ENCODE measurements around the gene SUPT4H1. TPM values are rescaled to one million over a fixed set of nuclear protein-coding genes. Genes with fewer than 3 reads are reported as not detected.
"Not testable (repeated sequence)": the region's sequence is repeated elsewhere in the genome, so short reads cannot be mapped to it uniquely, and the experiment has no call there.

The SUPT4H1 gene
- total RNA-seq, 2 donors from 2014 or later = 44.8 to 70.0 TPM

- no peak for TF ChIP-seq POLR2AphosphoS5 (IDR thresholded peaks at IDR 0.05)
- TF ChIP-seq POLR2A (IDR thresholded peaks at IDR 0.05) = no peak
- TF ChIP-seq, protein P1, sequence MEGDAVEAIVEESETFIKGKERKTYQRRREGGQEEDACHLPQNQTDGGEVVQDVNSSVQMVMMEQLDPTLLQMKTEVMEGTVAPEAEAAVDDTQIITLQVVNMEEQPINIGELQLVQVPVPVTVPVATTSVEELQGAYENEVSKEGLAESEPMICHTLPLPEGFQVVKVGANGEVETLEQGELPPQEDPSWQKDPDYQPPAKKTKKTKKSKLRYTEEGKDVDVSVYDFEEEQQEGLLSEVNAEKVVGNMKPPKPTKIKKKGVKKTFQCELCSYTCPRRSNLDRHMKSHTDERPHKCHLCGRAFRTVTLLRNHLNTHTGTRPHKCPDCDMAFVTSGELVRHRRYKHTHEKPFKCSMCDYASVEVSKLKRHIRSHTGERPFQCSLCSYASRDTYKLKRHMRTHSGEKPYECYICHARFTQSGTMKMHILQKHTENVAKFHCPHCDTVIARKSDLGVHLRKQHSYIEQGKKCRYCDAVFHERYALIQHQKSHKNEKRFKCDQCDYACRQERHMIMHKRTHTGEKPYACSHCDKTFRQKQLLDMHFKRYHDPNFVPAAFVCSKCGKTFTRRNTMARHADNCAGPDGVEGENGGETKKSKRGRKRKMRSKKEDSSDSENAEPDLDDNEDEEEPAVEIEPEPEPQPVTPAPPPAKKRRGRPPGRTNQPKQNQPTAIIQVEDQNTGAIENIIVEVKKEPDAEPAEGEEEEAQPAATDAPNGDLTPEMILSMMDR (IDR thresholded peaks at IDR 0.05) = no peak
- WGBS = 12% methylated on average over 3 of the region's 3 CpGs
- DNase-seq (ENCODE audit: low spot score) = no peak
- no peak overlapping the region for H3K27ac ChIP-seq
- intact Hi-C loops (cut with DNase I) = no loop called here
- no peaks in the 10 kb centered on the region for H3K9me3 ChIP-seq
- no peaks in the 10 kb centered on the region for H3K36me3 ChIP-seq
- H3K4me1 ChIP-seq (replicated peaks) = peaks cover 3% of the 10 kb centered on the region
- H3K4me3 ChIP-seq = no peak overlapping the region
- H3K27me3 ChIP-seq (replicated peaks; ENCODE audit: insufficient read depth) = no peaks in the 10 kb centered on the region
These were observed 46.7 kb upstream of the SUPT4H1 start for GRCh38 chr17:58398574-58399266.

DNA sequence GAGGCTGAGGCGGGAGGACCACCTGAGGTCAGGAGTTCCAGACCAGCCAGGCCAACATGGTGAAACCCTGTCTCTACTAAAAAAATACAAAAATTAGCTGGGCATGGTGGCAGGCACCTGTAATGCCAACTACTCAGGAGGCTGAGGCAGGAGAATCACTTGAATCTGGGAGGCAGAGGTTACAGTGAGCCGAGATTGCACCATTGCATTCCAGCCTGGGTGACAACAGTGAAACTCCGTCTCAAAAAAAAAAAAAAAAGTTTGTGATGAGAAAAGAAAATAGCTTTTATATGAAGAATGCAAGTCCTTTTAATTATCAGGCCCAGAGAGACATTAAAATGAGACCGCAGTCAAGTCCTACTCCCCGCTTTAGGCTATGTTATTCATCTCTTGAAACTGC, 45.4 kb upstream of the SUPT4H1 start:
- H3K4me3 ChIP-seq; H3K27me3 ChIP-seq (replicated peaks; ENCODE audit: insufficient read depth); intact Hi-C loops (cut with DNase I); H3K36me3 ChIP-seq; DNase-seq (ENCODE audit: low spot score); H3K9me3 ChIP-seq; H3K27ac ChIP-seq; H3K4me1 ChIP-seq (replicated peaks): not testable (repeated sequence)
- WGBS = 77% methylated on average over 5 of the region's 5 CpGs

- intact Hi-C loops (cut with DNase I) = no loop called here
- no peaks in the 10 kb centered on the region for H3K36me3 ChIP-seq
- H3K27ac ChIP-seq = no peak overlapping the region
- TF ChIP-seq POLR2AphosphoS5 (IDR thresholded peaks at IDR 0.05) = no peak
- no peak for TF ChIP-seq POLR2A (IDR thresholded peaks at IDR 0.05)
- peaks cover 12% of the 10 kb centered on the region for H3K4me1 ChIP-seq (replicated peaks)
- WGBS = 64% methylated on average over 4 of the region's 4 CpGs
- no peak overlapping the region for H3K4me3 ChIP-seq
- no peaks in the 10 kb centered on the region for H3K9me3 ChIP-seq
- no peak for DNase-seq (ENCODE audit: low spot score)
- no peaks in the 10 kb centered on the region for H3K27me3 ChIP-seq (replicated peaks; ENCODE audit: insufficient read depth)
These were observed 44.2 kb upstream of the SUPT4H1 start for GRCh38 chr17:58396173-58396572.

DNA sequence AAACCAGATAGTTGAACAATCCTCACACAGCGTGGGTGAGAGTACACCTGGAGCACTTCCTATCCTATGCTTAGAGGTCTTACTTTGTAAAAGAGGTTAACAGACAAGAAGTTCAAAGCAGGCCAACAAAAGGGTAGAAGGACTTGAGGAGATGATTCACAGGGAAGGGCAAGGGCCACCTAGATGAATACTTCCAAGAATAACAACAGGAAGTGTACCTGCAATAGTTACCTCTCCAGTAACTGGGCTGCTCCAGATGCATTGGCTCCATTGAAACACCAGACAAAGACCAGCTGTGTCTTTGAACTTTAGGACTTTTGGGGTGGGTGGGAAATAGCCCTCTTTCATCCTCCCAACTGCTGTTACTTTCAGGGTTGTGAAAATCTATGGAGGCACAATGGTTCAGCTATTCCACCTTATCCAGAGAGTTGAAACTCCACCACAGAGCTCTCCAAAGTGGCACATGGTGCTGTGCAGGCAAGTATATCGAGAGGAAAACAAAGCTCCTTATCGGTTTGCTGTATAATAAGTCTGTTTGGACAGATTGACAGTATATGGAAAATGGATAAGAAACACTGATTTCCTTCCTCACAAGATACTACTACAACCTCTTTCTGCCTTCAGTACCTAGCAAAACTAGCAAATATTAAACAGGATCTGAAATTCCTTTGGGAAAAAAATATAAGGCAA, 42.7 kb upstream of the SUPT4H1 start:
- no peaks in the 10 kb centered on the region for H3K9me3 ChIP-seq
- H3K36me3 ChIP-seq = no peaks in the 10 kb centered on the region
- WGBS = 69% methylated on average over 3 of the region's 3 CpGs
- no peak overlapping the region for H3K4me3 ChIP-seq
- DNase-seq (ENCODE audit: low spot score) = no peak
- no peak for TF ChIP-seq POLR2AphosphoS5 (IDR thresholded peaks at IDR 0.05)
- TF ChIP-seq POLR2A (IDR thresholded peaks at IDR 0.05) = no peak
- TF ChIP-seq, protein P1 (IDR thresholded peaks at IDR 0.05) = no peak
- peaks cover 12% of the 10 kb centered on the region for H3K4me1 ChIP-seq (replicated peaks)
- H3K27ac ChIP-seq = no peak overlapping the region
- no peaks in the 10 kb centered on the region for H3K27me3 ChIP-seq (replicated peaks; ENCODE audit: insufficient read depth)
- intact Hi-C loops (cut with DNase I) = no loop called here

GRCh38 chr17:58391302-58391984, 39.4 kb upstream of the SUPT4H1 start:
- intact Hi-C loops (cut with DNase I) = no loop called here
- Histone ChIP-seq H3K4me3 (no peak overlapping the region), H3K27me3 (replicated peaks; ENCODE audit: insufficient read depth) (no peaks in the 10 kb centered on the region), H3K27ac (peak overlapping the region; percentile 38 to 60), H3K9me3 (no peaks in the 10 kb centered on the region), H3K36me3 (no peaks in the 10 kb centered on the region), H3K4me1 (replicated peaks) (peaks cover 24% of the 10 kb centered on the region)
- TF ChIP-seq POLR2A (IDR thresholded peaks at IDR 0.05) (no peak), POLR2AphosphoS5 (IDR thresholded peaks at IDR 0.05) (peak; percentile 92)
- TF ChIP-seq, protein P1 (IDR thresholded peaks at IDR 0.05) = no peak
- peak; percentile 99 for DNase-seq (ENCODE audit: low spot score)
- 19% methylated on average over 10 of the region's 10 CpGs for WGBS
